HG03565 (cell line): ENCODE data around the gene CORO2B.

Source experiments
- ATAC-seq: cut with Tn5 transposase; IDR thresholded peaks from one replicate; pipeline ENCODE4 v1.9.1; 2021; ENCODE audit warnings: mild to moderate bottlenecking, moderate library complexity; ENCODE audit not compliant: unreplicated experiment

The CORO2B gene

DNA sequence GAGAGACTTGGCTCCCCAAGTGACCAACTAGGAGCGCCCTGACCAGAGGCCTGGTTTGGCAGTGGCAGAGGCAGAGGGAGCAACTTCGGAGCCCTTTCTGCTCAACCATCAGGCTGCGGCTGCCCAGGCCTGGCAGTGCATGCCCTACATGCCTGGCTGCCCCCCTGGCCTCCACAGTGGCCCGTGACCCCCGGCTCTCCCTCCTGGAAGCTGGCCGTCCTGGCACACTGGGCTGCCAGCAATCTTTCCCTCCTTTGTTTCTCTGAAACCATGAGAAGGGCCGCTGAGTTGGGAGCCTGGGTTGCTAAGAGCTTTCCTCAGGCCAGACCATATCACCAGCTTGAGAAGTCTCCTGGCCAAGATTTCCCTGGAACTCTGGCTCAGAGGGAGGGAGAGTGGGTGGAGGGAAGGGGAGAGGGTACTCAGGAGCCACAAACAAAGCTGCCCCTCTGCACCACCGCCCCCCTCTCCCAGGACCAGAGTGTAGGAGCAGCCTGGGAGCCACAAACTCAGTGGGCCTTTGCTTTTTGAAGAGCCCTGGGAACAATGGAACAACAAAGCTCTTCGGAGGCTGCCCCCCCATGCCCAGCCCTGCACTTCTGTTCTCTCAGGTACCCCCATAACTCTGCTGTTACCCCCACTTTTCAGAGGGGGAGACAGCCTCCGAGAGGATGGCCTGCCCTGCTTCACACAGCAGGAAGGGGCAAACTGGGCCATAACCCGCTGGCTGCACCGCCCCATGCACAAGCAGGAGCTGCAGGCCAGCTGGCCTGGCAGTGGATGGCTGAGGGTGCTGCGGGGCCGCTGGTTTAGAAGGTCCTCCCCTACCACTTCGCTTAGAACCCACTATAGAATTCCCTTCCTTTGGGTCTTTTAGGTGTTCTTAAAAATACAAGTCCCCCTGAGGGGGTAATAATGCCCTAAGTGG, 11.3 kb downstream of the CORO2B start:
- no peak for ATAC-seq

- ATAC-seq = no peak
Observed at GRCh38 chr15:68590721-68591389, 12.1 kb downstream of the CORO2B start.

GRCh38 chr15:68592054-68592453, 13.3 kb downstream of the CORO2B start:
- ATAC-seq = no peak

GRCh38 chr15:68592544-68592943, 13.8 kb downstream of the CORO2B start:
- ATAC-seq = no peak

DNA sequence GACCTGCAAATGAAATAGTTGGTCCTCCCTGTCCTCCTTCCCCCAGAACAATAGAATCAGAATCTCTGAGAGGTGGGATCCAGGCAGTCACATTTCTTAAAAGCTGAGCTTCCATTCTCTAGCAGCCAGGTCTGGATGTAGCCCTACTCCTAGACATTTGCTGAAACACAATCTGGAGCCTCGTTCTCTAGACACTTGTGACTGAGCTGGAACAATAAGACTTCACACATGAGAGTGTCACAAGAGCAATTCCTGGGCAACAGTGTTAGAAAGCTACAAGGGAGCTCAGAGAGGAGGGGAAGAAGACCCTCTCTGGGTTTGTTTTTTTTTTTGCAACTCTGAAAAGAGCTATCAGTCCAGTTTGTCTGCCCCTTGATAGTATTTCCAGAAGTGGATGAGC, 14.5 kb downstream of the CORO2B start:
- no peak for ATAC-seq

- no peak for ATAC-seq
Observed at GRCh38 chr15:68593828-68594532, 15.2 kb downstream of the CORO2B start.

DNA sequence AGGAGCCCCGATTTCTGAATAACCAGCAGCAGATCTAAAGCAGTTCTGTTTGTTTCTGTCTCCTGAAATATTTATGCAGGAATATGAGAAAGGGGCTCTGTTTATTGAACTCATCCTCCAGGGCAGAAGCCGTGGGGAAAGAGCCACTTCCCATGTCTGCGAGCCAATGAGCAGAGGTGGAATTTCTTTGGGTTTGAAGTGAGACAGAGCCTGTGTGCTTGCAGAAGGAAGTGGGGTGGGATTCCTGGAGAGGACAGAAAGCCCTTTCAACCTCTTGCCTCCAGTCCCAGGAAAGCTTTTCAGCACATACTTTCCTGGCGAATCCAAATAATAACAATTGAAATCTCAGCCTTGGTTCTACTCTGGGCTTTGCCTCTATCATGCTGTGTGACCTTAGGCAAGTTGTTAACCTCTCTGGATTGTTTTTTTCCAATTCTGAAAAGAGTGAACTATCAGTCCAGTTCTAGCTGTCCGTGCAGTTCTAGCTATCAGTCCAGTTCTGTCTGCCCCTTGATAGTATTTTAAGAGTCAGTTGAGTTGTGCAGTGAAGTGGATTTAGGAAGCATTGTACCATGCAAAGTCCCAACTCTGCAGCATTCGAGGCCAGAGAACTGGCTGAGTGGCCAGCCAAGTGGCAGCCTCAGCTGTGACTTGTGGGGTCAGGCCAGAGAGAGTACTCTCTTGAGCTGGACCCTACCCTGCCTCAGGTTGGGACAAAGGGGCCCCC, 15.9 kb downstream of the CORO2B start:
- no peak for ATAC-seq

- ATAC-seq = no peak
Observed at GRCh38 chr15:68595260-68595564, 16.4 kb downstream of the CORO2B start.

- ATAC-seq = no peak
Observed at GRCh38 chr15:68595761-68596160, 17.0 kb downstream of the CORO2B start.

GRCh38 chr15:68596691-68597090, 17.9 kb downstream of the CORO2B start:
- ATAC-seq = no peak

DNA sequence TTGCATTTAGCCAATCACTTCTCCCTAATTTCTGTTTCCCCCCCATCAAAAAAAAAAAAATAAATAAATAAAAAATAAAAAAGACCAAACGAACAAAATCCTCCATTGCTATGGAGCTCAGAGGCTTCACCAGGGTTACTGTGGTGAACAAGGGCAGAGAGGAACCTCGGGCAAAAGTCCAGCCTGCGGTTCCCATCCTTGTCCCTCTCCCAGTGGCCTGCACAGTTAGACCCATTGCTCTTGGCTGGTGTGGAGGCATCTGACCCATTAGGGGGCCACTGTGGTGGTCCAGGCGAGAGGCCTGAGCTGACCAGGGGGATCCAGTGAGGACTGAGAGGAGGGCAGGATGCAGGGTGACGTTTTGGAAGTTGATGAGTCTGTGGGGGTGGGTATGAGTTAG, 18.8 kb downstream of the CORO2B start:
- ATAC-seq = no peak

- ATAC-seq = no peak
Observed at GRCh38 chr15:68598171-68599152, 19.7 kb downstream of the CORO2B start.

DNA sequence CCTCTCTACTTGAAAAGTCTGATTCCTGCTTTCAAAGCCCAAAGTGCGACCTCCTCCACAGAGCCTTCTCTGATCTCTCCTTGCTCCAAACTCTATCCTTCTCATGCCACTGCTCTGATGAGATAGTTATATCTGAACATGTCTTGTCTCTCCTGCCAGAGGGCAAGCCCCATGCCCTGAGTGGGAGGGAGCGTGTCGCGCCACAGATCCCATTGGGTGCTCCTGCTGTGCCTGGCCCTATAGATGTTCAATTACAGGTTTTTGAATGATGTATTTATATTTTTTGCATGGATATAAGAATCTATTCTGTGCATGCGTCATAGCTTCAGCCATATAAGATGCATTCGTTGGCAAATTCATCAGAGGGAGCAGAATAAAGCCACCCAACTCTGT, 20.4 kb downstream of the CORO2B start:
- no peak for ATAC-seq

- ATAC-seq = no peak
Observed at GRCh38 chr15:68599560-68600071, 20.8 kb downstream of the CORO2B start.

DNA sequence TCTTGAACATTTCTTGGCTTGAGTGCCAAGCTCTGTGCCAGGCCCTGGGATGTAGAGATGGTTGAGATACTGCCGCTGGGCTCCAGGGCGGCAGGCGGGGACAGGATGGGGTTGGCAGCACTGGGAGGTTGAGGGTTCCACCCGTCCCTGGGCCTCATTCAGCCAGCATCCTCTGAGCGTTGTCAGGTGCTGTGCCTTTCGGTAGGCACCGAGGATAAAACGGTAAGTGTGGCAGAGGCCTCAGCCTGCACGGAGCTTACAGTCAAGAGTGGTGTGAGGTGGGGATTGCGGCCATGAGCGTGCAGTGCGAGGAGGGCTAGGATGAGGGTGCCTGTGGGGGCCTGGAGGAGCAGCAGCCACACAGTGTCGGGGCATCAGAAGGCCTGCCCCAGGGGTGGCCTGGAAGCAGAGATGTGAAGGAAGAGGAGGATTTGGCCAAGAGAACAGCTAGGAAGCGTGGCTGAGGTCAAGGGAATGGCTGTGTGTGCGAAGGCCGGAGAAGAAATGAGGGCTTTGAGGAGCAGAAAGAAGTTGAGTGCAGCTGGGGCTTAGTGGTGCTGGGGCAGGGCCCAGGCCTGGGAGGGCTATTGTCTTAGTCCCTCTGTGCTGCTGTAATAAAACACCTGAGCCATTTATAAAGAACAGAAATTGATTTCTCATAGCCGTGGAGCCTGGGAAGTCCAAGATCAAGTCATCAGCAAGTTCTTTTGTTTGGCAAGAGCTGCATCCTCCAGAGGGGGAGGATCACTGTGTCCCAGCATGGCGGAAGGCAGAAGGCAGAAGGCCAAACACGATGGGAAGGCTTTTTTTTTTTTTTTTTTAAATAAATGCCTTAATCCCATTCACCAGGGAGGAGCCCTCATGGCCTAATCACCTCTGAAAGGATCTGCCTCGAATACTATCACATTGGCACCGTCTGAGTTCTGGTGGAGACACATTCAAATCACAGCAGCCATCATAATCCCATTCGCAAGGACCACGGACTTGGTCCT, 22.7 kb downstream of the CORO2B start:
- ATAC-seq = no peak

GRCh38 chr15:68602459-68603215, 23.8 kb downstream of the CORO2B start:
- no peak for ATAC-seq

DNA sequence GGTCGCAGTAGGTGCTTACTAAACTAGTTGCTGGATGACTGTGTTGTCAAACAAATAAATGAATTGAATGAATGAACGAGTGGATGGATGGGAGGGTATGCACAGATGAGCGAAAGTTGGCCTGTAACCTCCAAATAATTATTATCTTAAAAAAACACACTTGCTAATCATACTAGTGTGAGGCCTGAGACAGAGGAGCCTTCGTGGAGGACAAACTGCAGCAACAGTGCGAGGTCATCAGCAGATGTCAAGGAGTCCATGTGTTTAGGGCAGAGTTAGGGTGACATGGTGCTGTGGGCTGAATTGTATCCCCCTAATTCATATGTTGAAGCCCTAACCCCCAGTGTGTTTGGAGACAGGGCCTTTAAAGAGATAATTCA, 24.4 kb downstream of the CORO2B start:
- no peak for ATAC-seq

GRCh38 chr15:68603951-68604350, 25.2 kb downstream of the CORO2B start:
- ATAC-seq = no peak
